Measurements from ENCODE around the gene DLL1. TPM values are rescaled to one million over a fixed set of nuclear protein-coding genes. Genes with fewer than 3 reads are reported as not detected.

Gene DLL1
- total RNA-seq, 4 donors from 2014 or later: 4.4 to 21.3 (median 13.4) TPM

GRCh38 chr6:170312876-170313275 lies 22.0 kb upstream of the DLL1 start:
- TF ChIP-seq CTCF (IDR thresholded peaks at IDR 0.05; ENCODE audit: low read depth): no peak

DNA sequence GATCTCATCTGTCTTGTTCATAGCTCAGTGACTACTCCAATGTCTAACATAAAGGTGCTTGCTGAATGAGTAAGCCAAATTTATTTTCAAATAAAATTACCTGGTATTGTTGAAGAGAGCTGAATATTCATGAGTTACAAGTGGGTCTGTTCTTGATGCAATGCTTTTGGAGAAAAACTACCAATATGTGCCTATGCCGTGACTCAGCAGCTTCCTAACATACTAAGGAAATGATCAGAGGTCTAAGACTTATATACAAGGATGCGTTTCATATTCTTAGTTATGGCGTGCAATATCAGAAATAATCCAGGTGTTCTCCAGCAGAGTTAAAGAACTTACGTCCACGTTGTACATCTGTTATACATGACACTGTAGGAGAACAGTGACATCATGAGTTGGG lies 20.8 kb upstream of the DLL1 start:
- no peak for TF ChIP-seq CTCF (IDR thresholded peaks at IDR 0.05; ENCODE audit: low read depth)

DNA sequence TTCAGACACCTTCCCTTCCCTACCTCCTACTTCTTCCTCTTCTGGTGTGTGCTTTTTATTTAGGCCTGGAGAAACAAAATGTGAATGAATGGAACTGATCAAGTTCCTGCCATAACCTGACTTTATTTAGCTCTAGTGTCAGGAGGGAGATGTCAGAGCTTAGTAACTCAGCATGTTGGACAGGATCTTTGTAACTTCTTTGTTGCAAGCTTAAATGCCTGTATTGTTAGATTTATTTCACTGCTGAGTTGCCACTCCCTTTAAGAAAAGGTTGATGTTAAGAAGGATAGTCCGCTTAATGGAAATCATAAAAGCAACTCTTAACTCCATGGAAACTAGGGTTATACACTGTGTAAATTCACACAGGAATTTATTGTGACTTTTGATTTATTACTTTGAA lies 17.9 kb upstream of the DLL1 start:
- TF ChIP-seq CTCF (IDR thresholded peaks at IDR 0.05; ENCODE audit: low read depth): no peak

DNA sequence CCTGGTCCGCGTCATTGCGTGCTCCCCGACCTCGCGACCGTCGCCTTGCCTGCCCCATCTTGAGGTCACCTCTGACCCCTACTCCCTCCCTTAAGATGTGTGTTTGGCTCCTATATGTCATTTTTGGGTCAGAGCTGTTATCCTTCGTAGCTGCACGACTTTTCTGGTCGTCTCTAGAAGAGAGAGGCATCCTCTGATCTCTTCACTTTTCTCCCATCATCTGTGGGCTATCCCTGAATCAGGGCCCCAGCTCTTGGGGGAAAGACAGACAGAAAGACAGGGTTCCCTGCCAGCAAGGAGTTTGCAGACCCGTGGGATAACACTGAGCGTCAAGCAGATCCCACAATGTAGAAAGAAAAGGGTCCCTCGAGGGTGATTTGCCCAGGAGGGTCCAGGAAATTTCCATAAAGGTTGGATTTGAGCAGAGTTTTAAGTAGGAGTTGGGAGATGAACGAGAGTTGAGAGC lies 16.2 kb upstream of the DLL1 start:
- no peak for TF ChIP-seq CTCF (IDR thresholded peaks at IDR 0.05; ENCODE audit: low read depth)

DNA sequence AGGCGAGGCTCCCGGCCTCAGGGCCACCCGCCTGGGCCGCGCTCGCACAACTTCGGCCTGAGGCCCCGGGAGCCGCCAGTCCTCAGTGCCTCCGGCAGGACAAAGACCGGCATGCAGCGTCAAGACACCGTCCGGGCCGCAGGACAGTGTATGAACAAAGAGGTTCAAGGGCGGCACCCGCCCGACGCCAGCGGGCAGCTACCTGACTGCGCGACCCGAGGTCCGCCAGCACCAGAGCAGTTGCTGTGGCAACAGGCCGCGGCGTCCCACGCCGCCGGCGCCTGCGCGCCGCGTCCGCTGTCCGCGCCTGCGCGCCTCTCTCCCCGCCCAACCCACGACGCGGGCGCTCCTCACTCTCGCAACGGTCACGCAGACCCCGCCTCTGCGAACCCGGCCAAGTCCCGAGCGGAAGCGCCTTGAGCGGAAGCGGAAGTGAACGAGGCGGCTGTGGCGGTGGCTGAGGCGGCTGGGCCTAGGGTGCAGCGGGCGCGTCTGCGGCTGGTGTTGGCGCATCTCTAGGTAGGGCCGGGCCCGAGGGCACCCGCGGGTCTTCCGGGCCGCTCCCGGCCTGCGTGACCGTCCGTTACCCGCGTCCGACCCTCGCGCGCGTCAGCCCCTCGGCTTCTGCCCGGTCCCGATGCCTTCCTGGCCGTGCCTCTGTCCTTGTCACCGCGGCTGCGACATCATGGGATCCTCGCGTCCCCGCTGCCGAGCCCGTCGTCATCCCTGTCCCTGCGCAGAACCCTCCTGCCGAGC lies 15.6 kb upstream of the DLL1 start, which contains the start of gene FAM120B:
Gene FAM120B, plus strand, starts transcription at position 435 of the 756 bp plus-strand sequence. CDS start 10,633 bp downstream, outside the sequence.
- TF ChIP-seq CTCF (IDR thresholded peaks at IDR 0.05; ENCODE audit: low read depth): no peak

- TF ChIP-seq CTCF (IDR thresholded peaks at IDR 0.05; ENCODE audit: low read depth): no peak
Observed at GRCh38 chr6:170305805-170306323, 15.0 kb upstream of the DLL1 start.

DNA sequence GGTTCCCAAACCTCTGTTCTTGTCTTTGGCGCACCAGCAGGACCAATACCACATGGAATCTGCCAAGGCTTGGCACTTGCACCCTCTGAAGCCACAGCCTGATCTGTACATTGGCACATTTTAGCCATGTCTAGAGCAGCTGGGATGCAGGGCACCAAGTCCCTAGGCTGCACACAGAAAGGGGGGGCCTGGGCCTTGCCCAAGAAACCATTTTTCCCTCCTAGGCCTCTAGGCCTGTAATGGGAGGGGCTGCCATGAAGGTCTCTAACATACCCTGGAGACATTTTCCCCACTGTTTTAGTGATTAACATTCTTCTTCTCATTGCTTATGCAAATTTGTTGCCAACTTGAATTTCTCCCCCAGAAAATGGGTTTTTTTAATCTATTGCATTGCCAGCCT lies 10.3 kb upstream of the DLL1 start:
- no peak for TF ChIP-seq CTCF (IDR thresholded peaks at IDR 0.05; ENCODE audit: low read depth)
